ENCODE results near the gene RILPL2.
"Not testable (repeated sequence)": the region's sequence is repeated elsewhere in the genome, so short reads cannot be mapped to it uniquely, and the experiment has no call there.

Gene RILPL2

GRCh38 chr12:123441523-123442164, 5.2 kb upstream of the RILPL2 start:
- in situ Hi-C loops (cut with MboI; ENCODE audit: low pct_unique_long_range_greater_than_20kb, low sequenced_read_pairs, unreplicated experiment), result no loop called here
- peak; percentile 64 for DNase-seq (ENCODE audit: low spot score)
- TF ChIP-seq, protein P1, sequence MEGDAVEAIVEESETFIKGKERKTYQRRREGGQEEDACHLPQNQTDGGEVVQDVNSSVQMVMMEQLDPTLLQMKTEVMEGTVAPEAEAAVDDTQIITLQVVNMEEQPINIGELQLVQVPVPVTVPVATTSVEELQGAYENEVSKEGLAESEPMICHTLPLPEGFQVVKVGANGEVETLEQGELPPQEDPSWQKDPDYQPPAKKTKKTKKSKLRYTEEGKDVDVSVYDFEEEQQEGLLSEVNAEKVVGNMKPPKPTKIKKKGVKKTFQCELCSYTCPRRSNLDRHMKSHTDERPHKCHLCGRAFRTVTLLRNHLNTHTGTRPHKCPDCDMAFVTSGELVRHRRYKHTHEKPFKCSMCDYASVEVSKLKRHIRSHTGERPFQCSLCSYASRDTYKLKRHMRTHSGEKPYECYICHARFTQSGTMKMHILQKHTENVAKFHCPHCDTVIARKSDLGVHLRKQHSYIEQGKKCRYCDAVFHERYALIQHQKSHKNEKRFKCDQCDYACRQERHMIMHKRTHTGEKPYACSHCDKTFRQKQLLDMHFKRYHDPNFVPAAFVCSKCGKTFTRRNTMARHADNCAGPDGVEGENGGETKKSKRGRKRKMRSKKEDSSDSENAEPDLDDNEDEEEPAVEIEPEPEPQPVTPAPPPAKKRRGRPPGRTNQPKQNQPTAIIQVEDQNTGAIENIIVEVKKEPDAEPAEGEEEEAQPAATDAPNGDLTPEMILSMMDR (IDR thresholded peaks at IDR 0.05; ENCODE audit: extremely low read depth, insufficient read depth, missing control alignments), result no peak

GRCh38 chr12:123435636-123436016, 858 bp downstream of the RILPL2 start:
- DNase-seq (ENCODE audit: low spot score), result no peak
- TF ChIP-seq, protein P1 (IDR thresholded peaks at IDR 0.05; ENCODE audit: extremely low read depth, insufficient read depth, missing control alignments), result no peak
- in situ Hi-C loops (cut with MboI; ENCODE audit: low pct_unique_long_range_greater_than_20kb, low sequenced_read_pairs, unreplicated experiment), result no loop called here

- TF ChIP-seq, protein P1 (IDR thresholded peaks at IDR 0.05; ENCODE audit: extremely low read depth, insufficient read depth, missing control alignments), result no peak
- no peak for DNase-seq (ENCODE audit: low spot score)
- in situ Hi-C loops (cut with MboI; ENCODE audit: low pct_unique_long_range_greater_than_20kb, low sequenced_read_pairs, unreplicated experiment), result no loop called here
These were observed 2.9 kb downstream of the RILPL2 start for GRCh38 chr12:123433615-123434014.

GRCh38 chr12:123431951-123432817, 4.3 kb downstream of the RILPL2 start:
- DNase-seq (ENCODE audit: low spot score); in situ Hi-C loops (cut with MboI; ENCODE audit: low pct_unique_long_range_greater_than_20kb, low sequenced_read_pairs, unreplicated experiment): not testable (repeated sequence)

GRCh38 chr12:123429101-123429500, 7.4 kb downstream of the RILPL2 start:
- DNase-seq (ENCODE audit: low spot score); in situ Hi-C loops (cut with MboI; ENCODE audit: low pct_unique_long_range_greater_than_20kb, low sequenced_read_pairs, unreplicated experiment): not testable (repeated sequence)

GRCh38 chr12:123428591-123428990, 7.9 kb downstream of the RILPL2 start:
- in situ Hi-C loops (cut with MboI; ENCODE audit: low pct_unique_long_range_greater_than_20kb, low sequenced_read_pairs, unreplicated experiment), result no loop called here
- no peak for DNase-seq (ENCODE audit: low spot score)

DNA sequence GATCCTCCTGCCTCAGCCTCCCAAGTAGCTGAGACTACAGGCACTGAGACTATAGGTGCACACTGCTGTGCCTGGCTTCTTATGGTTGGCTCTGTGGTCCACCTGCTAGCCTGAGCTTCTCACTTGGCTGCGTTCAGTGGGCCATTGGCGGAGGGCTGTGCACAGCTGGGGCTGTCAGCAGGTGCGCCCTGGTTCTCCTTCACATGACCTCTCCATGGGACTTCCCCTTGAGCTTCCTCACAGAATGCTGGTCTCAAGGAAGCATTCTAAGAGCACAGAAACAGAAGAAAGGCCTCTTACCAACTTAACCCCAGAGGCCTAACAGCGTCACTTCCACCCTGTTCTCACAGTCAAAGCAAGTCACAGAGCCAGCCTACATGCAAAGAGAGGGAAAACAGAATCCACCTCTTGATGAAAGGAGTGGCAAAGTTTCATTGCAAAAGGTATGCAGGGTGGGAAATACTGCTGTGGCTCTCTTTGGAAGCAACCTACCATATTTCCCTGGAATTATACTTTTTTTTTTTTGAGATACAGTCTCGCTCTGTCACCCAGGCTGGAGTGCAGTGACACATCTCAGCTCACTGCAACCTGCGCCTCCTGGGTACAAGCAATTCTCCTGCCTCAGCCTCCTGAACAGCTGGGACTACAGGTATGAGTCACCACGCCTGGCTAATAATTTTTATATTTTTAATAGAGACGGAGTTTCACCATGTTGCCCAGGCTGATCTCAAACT, 9.3 kb downstream of the RILPL2 start:
- in situ Hi-C loops (cut with MboI; ENCODE audit: low pct_unique_long_range_greater_than_20kb, low sequenced_read_pairs, unreplicated experiment), result no loop called here
- peak; percentile 75 for DNase-seq (ENCODE audit: low spot score)
- TF ChIP-seq, protein P1 (IDR thresholded peaks at IDR 0.05; ENCODE audit: extremely low read depth, insufficient read depth, missing control alignments), result no peak

More at GRCh38 chr12:123428591-123428990, 7.9 kb downstream of the RILPL2 start:
- TF ChIP-seq, protein P1 (IDR thresholded peaks at IDR 0.05; ENCODE audit: extremely low read depth, insufficient read depth, missing control alignments), result no peak
